H1 (cell line): ENCODE data around the gene GALNT7. TPM values are rescaled to one million over a fixed set of nuclear protein-coding genes. Genes with fewer than 3 reads are reported as not detected.

Experiments
- CTCF ChIA-PET: fragments of 300-600 bp; sonication (Branson Sonifier 250); formaldehyde crosslinking; loops from one replicate; lab custom pipeline; 2021; ENCODE audit not compliant: partially characterized antibody; lab: Charles Lee
- POLR2A ChIA-PET: fragments of 300-600 bp; sonication (Branson Sonifier 250); formaldehyde crosslinking; loops from one replicate; lab custom pipeline; 2021; ENCODE audit warnings: inconsistent platforms; ENCODE audit not compliant: partially characterized antibody; lab: Charles Lee
- DNase-seq, 2 experiments: peaks; one replicate each; pipeline versions ENCODE4 v3.0.0 to v3.0.0-alpha.2; 2010 to 2022; ENCODE audit warnings: low spot score in 2 of 2, low read depth in 1 of 2, mixed read lengths in 1 of 2
- FAIRE-seq: peaks from 2 replicates; lab custom pipeline; 2011; peaks lifted over from hg19 to GRCh38; lab: Jason Lieb, UNC
- H2AFZ ChIP-seq: 2 replicates; pipeline ENCODE4 v1.8.1; 2012; ENCODE audit warnings: low read length, inconsistent platforms
- H2AK5ac ChIP-seq: 2 replicates; pipeline ENCODE4 v1.6.1; 2013; ENCODE audit warnings: low read depth, low read length
- H2BK120ac ChIP-seq: replicated peaks from 2 replicates; pipeline ENCODE3; 2013; ENCODE audit warnings: low read depth, low read length, inconsistent platforms
- H2BK12ac ChIP-seq: 2 replicates; pipeline ENCODE4 v1.6.1; 2013; ENCODE audit warnings: low read depth, low read length
- H2BK15ac ChIP-seq: 2 replicates; pipeline ENCODE4 v1.6.1; 2013; ENCODE audit warnings: low read length
- H2BK20ac ChIP-seq: 2 replicates; pipeline ENCODE4 v1.6.1; 2013; ENCODE audit warnings: low read length
- H2BK5ac ChIP-seq: 2 replicates; pipeline ENCODE4 v1.6.1; 2013; ENCODE audit warnings: low read depth, low read length
- H3K14ac ChIP-seq: 2 replicates; pipeline ENCODE4 v1.6.1; 2013; ENCODE audit warnings: inconsistent platforms; ENCODE audit not compliant: insufficient read length
- H3K18ac ChIP-seq: 2 replicates; pipeline ENCODE4 v1.6.1; 2013; ENCODE audit warnings: low read length; ENCODE audit errors: extremely low read depth
- H3K23ac ChIP-seq: 2 replicates; pipeline ENCODE4 v1.6.1; 2013; ENCODE audit warnings: inconsistent platforms; ENCODE audit not compliant: insufficient read length
- H3K23me2 ChIP-seq: 2 replicates; pipeline ENCODE4 v1.6.1; 2013; ENCODE audit warnings: low read depth, low read length
- H3K27ac ChIP-seq: 2 replicates; pipeline ENCODE4 v1.6.1; 2011; ENCODE audit warnings: low read depth, low read length, inconsistent platforms
- H3K27me3 ChIP-seq, 4 experiments: replicated peaks in 1 of 4; 1 replicate in 1 of 4; 2 replicates in 3 of 4; pipeline versions ENCODE4 v1.6.1 to v1.8.1; 2011 to 2013; ENCODE audit warnings: low read length in 3 of 4, mild to moderate bottlenecking in 3 of 4, inconsistent platforms in 2 of 4, mixed read lengths in 2 of 4, moderate library complexity in 1 of 4; ENCODE audit not compliant: control insufficient read depth in 3 of 4, insufficient read depth in 3 of 4; ENCODE audit errors: extremely low read depth in 1 of 4
- H3K36me3 ChIP-seq, 4 experiments: 2 replicates each; pipeline versions ENCODE4 v1.6.1 to v1.8.1; 2011 to 2013; ENCODE audit warnings: mild to moderate bottlenecking in 4 of 4, low read length in 3 of 4, moderate library complexity in 2 of 4, control low read depth in 1 of 4, inconsistent platforms in 1 of 4; ENCODE audit not compliant: insufficient read depth in 4 of 4, control insufficient read depth in 2 of 4
- H3K4ac ChIP-seq: replicated peaks from 2 replicates; pipeline ENCODE3; 2013; ENCODE audit warnings: low read length, low read depth, mixed read lengths, inconsistent platforms; ENCODE audit not compliant: insufficient read length
- H3K4me1 ChIP-seq, 4 experiments: replicated peaks in 1 of 4; 1 replicate in 1 of 4; 2 replicates in 3 of 4; pipeline versions ENCODE4 v1.6.1 to v1.8.1; 2011 to 2013; ENCODE audit warnings: low read length in 3 of 4, inconsistent platforms in 2 of 4, mixed read lengths in 1 of 4; ENCODE audit not compliant: insufficient read depth in 4 of 4, control insufficient read depth in 3 of 4
- H3K4me2 ChIP-seq, 2 experiments: 2 replicates each; pipeline versions ENCODE4 v1.6.1 to v1.8.1; 2011 to 2013; ENCODE audit warnings: low read depth in 2 of 2, low read length in 2 of 2, control low read depth in 1 of 2, inconsistent platforms in 1 of 2, mild to moderate bottlenecking in 1 of 2; ENCODE audit not compliant: insufficient read depth in 1 of 2
- H3K4me3 ChIP-seq, 4 experiments: fragments of 200-600, 300-600 bp in 1 of 4; sonication (generic), shearing (Covaris generic), sonication (Bioruptor Twin) in 1 of 4; 2 replicates each; pipeline versions ENCODE4 v1.5.1 to v1.8.1; 2011 to 2016; ENCODE audit warnings: low read length in 4 of 4, low read depth in 3 of 4, control low read depth in 2 of 4, inconsistent platforms in 2 of 4, mild to moderate bottlenecking in 2 of 4, mixed read lengths in 1 of 4, moderate library complexity in 1 of 4; ENCODE audit not compliant: insufficient read depth in 2 of 4; ENCODE audit errors: extremely low read depth in 1 of 4
- H3K56ac ChIP-seq: replicated peaks from 2 replicates; pipeline ENCODE3; 2013; ENCODE audit warnings: low read depth, mild to moderate bottlenecking, mixed read lengths, low read length, inconsistent platforms; ENCODE audit not compliant: insufficient read length
- H3K79me1 ChIP-seq: 2 replicates; pipeline ENCODE4 v1.6.1; 2013; ENCODE audit warnings: low read depth, low read length, control low read depth
- H3K79me2 ChIP-seq, 2 experiments: 2 replicates each; pipeline versions ENCODE4 v1.6.1 to v1.8.1; 2012 to 2013; ENCODE audit warnings: low read length in 2 of 2, mild to moderate bottlenecking in 2 of 2, inconsistent platforms in 1 of 2; ENCODE audit not compliant: insufficient read depth in 2 of 2, control insufficient read depth in 1 of 2
- H3K9ac ChIP-seq, 4 experiments: replicated peaks in 1 of 4; 1 replicate in 1 of 4; 2 replicates in 3 of 4; pipeline versions ENCODE4 v1.6.1 to v1.8.1; 2011 to 2013; ENCODE audit warnings: low read depth in 3 of 4, low read length in 3 of 4, control low read depth in 2 of 4, mild to moderate bottlenecking in 2 of 4, moderate library complexity in 2 of 4, inconsistent platforms in 1 of 4; ENCODE audit errors: extremely low read depth in 1 of 4
- H3K9me3 ChIP-seq, 2 experiments: 2 replicates each; pipeline versions ENCODE4 v1.6.1 to v1.8.1; 2012 to 2013; ENCODE audit warnings: mild to moderate bottlenecking in 2 of 2, moderate library complexity in 2 of 2, control low read depth in 1 of 2, inconsistent platforms in 1 of 2, low read depth in 1 of 2, low read length in 1 of 2, mixed read lengths in 1 of 2; ENCODE audit not compliant: insufficient read depth in 2 of 2
- H4K20me1 ChIP-seq, 2 experiments: replicated peaks in 1 of 2; 2 replicates each; pipeline versions ENCODE3 to v1.8.1; 2011 to 2013; ENCODE audit warnings: inconsistent platforms in 2 of 2, low read length in 2 of 2, mild to moderate bottlenecking in 1 of 2; ENCODE audit not compliant: insufficient read depth in 2 of 2, control insufficient read depth in 1 of 2
- H4K5ac ChIP-seq: 2 replicates; pipeline ENCODE4 v1.6.1; 2013; ENCODE audit warnings: low read length, low read depth, mixed read lengths, inconsistent platforms; ENCODE audit not compliant: insufficient read length
- H4K8ac ChIP-seq: 2 replicates; pipeline ENCODE4 v1.8.0; 2013; ENCODE audit warnings: mild to moderate bottlenecking, moderate library complexity, low read length, inconsistent platforms; ENCODE audit not compliant: insufficient read depth; ENCODE audit errors: extremely low read depth
- H4K91ac ChIP-seq: replicated peaks from 2 replicates; pipeline ENCODE3; 2013; ENCODE audit warnings: low read length, mixed read lengths, inconsistent platforms; ENCODE audit not compliant: insufficient read length
- BACH1 ChIP-seq: IDR thresholded peaks from 2 replicates; pipeline ENCODE4 v1.6.1; 2012; ENCODE audit warnings: low read length, improper control_type of control experiment
- CHD2 ChIP-seq: IDR thresholded peaks from 2 replicates; pipeline ENCODE4 v1.6.1; 2012; ENCODE audit warnings: low read length, improper control_type of control experiment
- CREB1 ChIP-seq: IDR thresholded peaks from 2 replicates; pipeline ENCODE4 v1.6.1; 2012; ENCODE audit warnings: inconsistent platforms
- CTBP2 ChIP-seq: IDR thresholded peaks from 2 replicates; pipeline ENCODE4 v1.7.0; 2011; ENCODE audit warnings: borderline replicate concordance, mild to moderate bottlenecking, moderate library complexity, mixed read lengths, low read length; ENCODE audit not compliant: insufficient read depth, insufficient read length
- EGR1 ChIP-seq: IDR thresholded peaks from 2 replicates; pipeline ENCODE4 v1.6.1; 2011; ENCODE audit warnings: low read depth, low read length, borderline replicate concordance
- GTF2F1 ChIP-seq: IDR thresholded peaks from 2 replicates; pipeline ENCODE4 v1.6.1; 2012; ENCODE audit warnings: low read depth, low read length, improper control_type of control experiment, borderline replicate concordance
- KDM4A ChIP-seq: IDR thresholded peaks from one replicate; pipeline ENCODE4 v1.7.1; 2012; ENCODE audit warnings: low read depth, mild to moderate bottlenecking, moderate library complexity, low read length, inconsistent platforms; ENCODE audit not compliant: severe bottlenecking
- MAX ChIP-seq: IDR thresholded peaks from 2 replicates; pipeline ENCODE4 v1.6.1; 2012; ENCODE audit warnings: inconsistent platforms
- NRF1 ChIP-seq: IDR thresholded peaks from 2 replicates; pipeline ENCODE4 v1.6.1; 2011; ENCODE audit warnings: mild to moderate bottlenecking, low read depth, low read length, improper control_type of control experiment
- SAP30 ChIP-seq: fragments of 300-600 bp; sonication (generic); IDR thresholded peaks from 2 replicates; pipeline ENCODE4 v1.7.1; 2012; ENCODE audit warnings: low read length, moderate library complexity, mild to moderate bottlenecking, inconsistent platforms; ENCODE audit not compliant: insufficient read depth, insufficient replicate concordance
- SIN3A ChIP-seq, 2 experiments: IDR thresholded peaks in 1 of 2; conservative IDR thresholded peaks in 1 of 2; 2 replicates each; pipeline ENCODE4 v1.6.1; 2011 to 2012; ENCODE audit warnings: low read length in 2 of 2, improper control_type of control experiment in 1 of 2, low read depth in 1 of 2, mild to moderate bottlenecking in 1 of 2
- SP1 ChIP-seq: IDR thresholded peaks from 2 replicates; pipeline ENCODE4 v1.6.1; 2011; ENCODE audit warnings: low read depth, low read length
- TBP ChIP-seq: IDR thresholded peaks from 2 replicates; pipeline ENCODE4 v1.6.1; 2011; ENCODE audit warnings: low read depth, low read length, improper control_type of control experiment
- TEAD4 ChIP-seq: IDR thresholded peaks from 2 replicates; pipeline ENCODE4 v1.6.1; 2012; ENCODE audit warnings: low read depth, low read length, inconsistent platforms, mixed read lengths
- YY1 ChIP-seq: IDR thresholded peaks from 2 replicates; pipeline ENCODE4 v1.6.1; 2011; ENCODE audit warnings: low read depth, mild to moderate bottlenecking, low read length
- WGBS, 2 experiments: shearing (Covaris generic) in 1 of 2; methylation state at CpG; one replicate each; pipeline versions ENCODE4 v1.1.6 to v1.1.7; 2013 to 2015; ENCODE audit warnings: low lambda C conversion rate in 2 of 2, mixed read lengths in 2 of 2, inconsistent platforms in 1 of 2, low coverage in 1 of 2, missing lambda C conversion rate in 1 of 2; ENCODE audit not compliant: insufficient replicate concordance in 2 of 2, insufficient coverage in 1 of 2, insufficient read length in 1 of 2; ENCODE audit errors: extremely low coverage in 1 of 2, missing lambda C conversion rate in 1 of 2; 5-methylcytosine and 5-hydroxymethylcytosine counted together
- polyA plus RNA-seq, 7 experiments: library from polyadenylated mRNA; depleted of rRNA in 3 of 7; stranded (reverse) in 5 of 7; unstranded in 2 of 7; fragments of >200 nt in 5 of 7; fragments of 200-250 nt in 2 of 7; gene quantifications; 1 replicate in 5 of 7; 2 replicates in 1 of 7; 4 replicates in 1 of 7; pipeline versions ENCODE4 v1.2.1 to v1.2.3, GENCODE V29; 2011 to 2013; ENCODE audit warnings: missing spikeins in 2 of 7, mixed read lengths in 2 of 7
- total RNA-seq: library from RNA; stranded (reverse); fragmentation: NEBNext Ultra II Directional; extraction: Animal tissue kit (Norgen Biotek cat#: 25700); gene quantifications from 2 replicates; pipeline ENCODE4 v1.2.1, GENCODE V29; 2021

GALNT7 gene
- total and polyA plus RNA-seq, 2 of the 8 experiments (the other 6 are each of a cell fraction or from before 2014, with no cell fraction given) = 22.4 to 85.5 TPM

GRCh38 chr4:173345648-173346047 lies 177.0 kb downstream of the GALNT7 start:
- H3K79me2 ChIP-seq = no peaks in the 10 kb centered on the region
- no peak overlapping the region for H3K23ac ChIP-seq
- H4K5ac ChIP-seq = no peak overlapping the region
- no peak overlapping the region for H3K4me3 ChIP-seq
- CTCF ChIA-PET = interaction anchor here (0.9 to 2.7 kb wide), 10 partner anchors 9 to 332 kb away, joined by 3 to 16 read pairs (median 6); no protein-coding TSS in a partner anchor
- no peak overlapping the region for H2BK5ac ChIP-seq
- H3K4ac ChIP-seq = no peak overlapping the region
- no peak overlapping the region for H2AFZ ChIP-seq
- H2BK15ac ChIP-seq = no peak overlapping the region
- POLR2A ChIA-PET = interaction anchor here (1.3 to 6.5 kb wide), 2 partner anchors 10 to 12 kb away, joined by 5 to 48 read pairs; partner anchors contain the start of gene HMGB2
- no peaks in the 10 kb centered on the region for H4K20me1 ChIP-seq
- no peak overlapping the region for H3K56ac ChIP-seq
- H3K79me1 ChIP-seq = no peaks in the 10 kb centered on the region
- H4K91ac ChIP-seq = no peak overlapping the region
- no peak overlapping the region for H2BK20ac ChIP-seq
- no peak overlapping the region for H4K8ac ChIP-seq
- no peak overlapping the region for H3K14ac ChIP-seq
- peaks cover 0 to 9% (median 3%) of the 10 kb centered on the region in 4 experiments; a peak in 3 of 7 replicates for H3K4me1 ChIP-seq
- H3K9me3 ChIP-seq = no peaks in the 10 kb centered on the region
- DNase-seq (no peak), FAIRE-seq (no peak)
- H2AK5ac ChIP-seq = no peak overlapping the region
- H3K36me3 ChIP-seq = no peaks in the 10 kb centered on the region
- H3K23me2 ChIP-seq = no peaks in the 10 kb centered on the region
- no peak overlapping the region for H2BK12ac ChIP-seq
- H3K27me3 ChIP-seq = no peaks in the 10 kb centered on the region
- no peak overlapping the region for H3K9ac ChIP-seq
- H3K18ac ChIP-seq = no peak overlapping the region
- H2BK120ac ChIP-seq = no peak overlapping the region
- 87% methylated on average over 2 of the region's 2 CpGs; no CpG with 5 or more reads in 1 of the 2 experiments for WGBS, 2 experiments
- no peak overlapping the region for H3K4me2 ChIP-seq
- H3K27ac ChIP-seq = no peak overlapping the region
- TF ChIP-seq SIN3A (conservative IDR thresholded peaks at IDR 0.05 in 1 of 2, IDR thresholded peaks at IDR 0.05 in 1 of 2; ENCODE audit: low read depth in 1 of 2, low read length in 2 of 2) (no peak), CREB1 (no peak), TBP (no peak), BACH1 (no peak), CTBP2 (no peak), SP1 (no peak), YY1 (no peak), KDM4A (no peak), TEAD4 (no peak), EGR1 (no peak), CHD2 (no peak), NRF1 (no peak), SAP30 (no peak), MAX (no peak), GTF2F1 (no peak)
